Colonic mucosa (tissue), 4 donors: ENCODE results near the gene SLC39A8. TPM values are rescaled to one million over a fixed set of nuclear protein-coding genes. Genes with fewer than 3 reads are reported as not detected.

Source experiments
- DNase-seq: peaks from one replicate; pipeline ENCODE4 v3.0.0-alpha.2; 2020
- H3K27ac ChIP-seq: fragments of 200-600 bp; one replicate; pipeline ENCODE4 v1.8.0; 2021
- H3K27me3 ChIP-seq: fragments of 200-600 bp; one replicate; pipeline ENCODE4 v1.8.0; 2021
- H3K36me3 ChIP-seq: fragments of 200-600 bp; one replicate; pipeline ENCODE4 v1.8.0; 2021
- H3K4me1 ChIP-seq: fragments of 200-600 bp; one replicate; pipeline ENCODE4 v1.8.0; 2021; ENCODE audit warnings: mild to moderate bottlenecking
- H3K4me3 ChIP-seq: fragments of 200-600 bp; one replicate; pipeline ENCODE4 v1.8.0; 2021
- H3K9ac ChIP-seq, 2 donors: one replicate each; pipeline ENCODE4 v1.7.0; 2013; ENCODE audit warnings: control low read depth in 2 of 2, low read depth in 2 of 2, low read length in 2 of 2
- H3K9me3 ChIP-seq: fragments of 200-600 bp; one replicate; pipeline ENCODE4 v1.8.0; 2021
- intact Hi-C: fragments of 100-400 bp; cut with DNase I; formaldehyde crosslinking; loops from one replicate; pipeline ENCODE4 v1.14.1; 2022
- total RNA-seq, 2 donors: library from RNA; stranded (reverse); fragmentation: NEBNext Ultra II Directional in 1 of 2; extraction: Animal tissue kit (Norgen Biotek cat#: 25700) in 1 of 2; gene quantifications; one replicate each; pipeline ENCODE4 v1.2.1, GENCODE V29; 2021
- TF ChIP-seq, protein P1 (sequence below): fragments of 200-600 bp; IDR thresholded peaks from one replicate; pipeline ENCODE4 v1.8.0; 2022; ENCODE audit warnings: antibody characterized with exemption, mild to moderate bottlenecking
- donor health status: healthy.
- donor health status: DM: no; HTN: no; CAD: no.
- donor health status: DM: no; HTN: no; CAD: no.

The SLC39A8 gene
- total RNA-seq, 2 donors from 2014 or later: 75.4 to 104 TPM

DNA sequence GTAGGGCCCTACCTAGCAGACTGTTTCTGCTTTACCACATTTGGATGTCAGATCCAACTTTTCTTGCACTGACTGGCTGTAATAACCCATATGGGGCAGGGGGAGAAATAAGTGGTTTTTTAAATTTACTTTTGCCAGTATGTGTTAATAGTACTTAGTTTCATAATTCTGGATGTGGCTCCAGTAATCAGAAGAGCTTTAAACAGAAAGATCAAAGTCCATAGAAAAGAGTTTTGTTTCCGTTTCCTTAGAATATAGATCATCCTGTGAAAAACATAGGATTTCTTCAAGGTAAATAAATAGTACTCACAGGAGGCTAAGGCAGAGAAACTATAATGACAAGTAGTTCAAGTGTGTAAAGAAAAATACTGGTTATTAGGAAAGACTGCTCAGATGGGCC lies 85.6 kb downstream of the SLC39A8 start:
- H3K9ac ChIP-seq: no peak overlapping the region
- no peaks in the 10 kb centered on the region for H3K36me3 ChIP-seq
- TF ChIP-seq, protein P1, sequence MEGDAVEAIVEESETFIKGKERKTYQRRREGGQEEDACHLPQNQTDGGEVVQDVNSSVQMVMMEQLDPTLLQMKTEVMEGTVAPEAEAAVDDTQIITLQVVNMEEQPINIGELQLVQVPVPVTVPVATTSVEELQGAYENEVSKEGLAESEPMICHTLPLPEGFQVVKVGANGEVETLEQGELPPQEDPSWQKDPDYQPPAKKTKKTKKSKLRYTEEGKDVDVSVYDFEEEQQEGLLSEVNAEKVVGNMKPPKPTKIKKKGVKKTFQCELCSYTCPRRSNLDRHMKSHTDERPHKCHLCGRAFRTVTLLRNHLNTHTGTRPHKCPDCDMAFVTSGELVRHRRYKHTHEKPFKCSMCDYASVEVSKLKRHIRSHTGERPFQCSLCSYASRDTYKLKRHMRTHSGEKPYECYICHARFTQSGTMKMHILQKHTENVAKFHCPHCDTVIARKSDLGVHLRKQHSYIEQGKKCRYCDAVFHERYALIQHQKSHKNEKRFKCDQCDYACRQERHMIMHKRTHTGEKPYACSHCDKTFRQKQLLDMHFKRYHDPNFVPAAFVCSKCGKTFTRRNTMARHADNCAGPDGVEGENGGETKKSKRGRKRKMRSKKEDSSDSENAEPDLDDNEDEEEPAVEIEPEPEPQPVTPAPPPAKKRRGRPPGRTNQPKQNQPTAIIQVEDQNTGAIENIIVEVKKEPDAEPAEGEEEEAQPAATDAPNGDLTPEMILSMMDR: no peak
- H3K4me1 ChIP-seq: no peaks in the 10 kb centered on the region
- no peak for DNase-seq
- H3K4me3 ChIP-seq: no peak overlapping the region
- no peak overlapping the region for H3K27ac ChIP-seq
- intact Hi-C loops: loop anchor here (10.0 kb wide), 1 partner anchor 175 kb away; no protein-coding TSS in a partner anchor
- no peaks in the 10 kb centered on the region for H3K9me3 ChIP-seq
- no peaks in the 10 kb centered on the region for H3K27me3 ChIP-seq

DNA sequence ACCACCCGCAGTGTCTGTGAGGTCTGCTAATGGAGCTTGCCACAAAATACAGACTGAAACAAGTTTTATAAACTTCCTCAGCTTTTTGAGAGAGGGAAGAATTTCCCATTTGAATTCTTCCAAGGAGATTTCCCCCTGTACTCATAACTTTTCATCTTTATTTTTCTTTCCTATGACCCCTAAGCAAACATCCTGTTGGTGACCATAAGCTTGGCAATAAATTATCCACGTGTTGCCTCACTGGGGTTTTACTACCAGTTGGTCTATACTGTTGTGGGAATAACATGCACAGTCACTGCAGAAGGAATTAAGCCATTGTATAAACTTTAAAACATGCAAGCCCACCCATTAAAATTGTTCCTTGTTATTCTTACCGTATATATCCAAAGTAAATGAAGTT lies 86.2 kb downstream of the SLC39A8 start:
- Histone ChIP-seq H3K27ac (no peak overlapping the region), H3K9ac (no peak overlapping the region), H3K4me3 (no peak overlapping the region), H3K27me3 (no peaks in the 10 kb centered on the region), H3K36me3 (no peaks in the 10 kb centered on the region), H3K4me1 (no peaks in the 10 kb centered on the region), H3K9me3 (no peaks in the 10 kb centered on the region)
- no peak for DNase-seq
- TF ChIP-seq, protein P1: no peak
- intact Hi-C loops: loop anchor here (10.0 kb wide), 1 partner anchor 176 kb away; no protein-coding TSS in a partner anchor

DNA sequence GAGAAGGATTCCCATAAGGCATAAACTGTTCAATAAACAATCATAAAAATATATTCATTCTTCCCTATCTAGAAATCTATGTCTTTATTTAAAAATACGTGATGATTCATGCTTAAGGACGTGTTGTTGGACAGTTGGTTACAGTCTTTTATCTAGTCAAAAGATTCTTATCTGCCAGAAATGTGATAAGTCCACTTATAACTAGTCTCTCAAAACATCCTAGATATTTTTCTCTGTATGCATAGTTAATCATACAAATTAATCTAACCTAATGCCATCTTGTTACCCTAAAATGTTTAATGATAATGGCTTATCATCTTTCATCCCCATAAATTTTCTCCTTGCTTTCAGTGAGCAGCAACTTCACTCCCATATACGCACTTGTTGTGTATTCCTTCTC lies 89.0 kb downstream of the SLC39A8 start:
- H3K27ac ChIP-seq: no peak overlapping the region
- no peak overlapping the region for H3K9ac ChIP-seq
- H3K4me1 ChIP-seq: no peaks in the 10 kb centered on the region
- H3K36me3 ChIP-seq: no peaks in the 10 kb centered on the region
- TF ChIP-seq, protein P1: no peak
- no peak for DNase-seq
- intact Hi-C loops: loop anchor here (10.0 kb wide), 1 partner anchor 178 kb away; no protein-coding TSS in a partner anchor
- no peaks in the 10 kb centered on the region for H3K27me3 ChIP-seq
- H3K9me3 ChIP-seq: no peaks in the 10 kb centered on the region
- no peak overlapping the region for H3K4me3 ChIP-seq

DNA sequence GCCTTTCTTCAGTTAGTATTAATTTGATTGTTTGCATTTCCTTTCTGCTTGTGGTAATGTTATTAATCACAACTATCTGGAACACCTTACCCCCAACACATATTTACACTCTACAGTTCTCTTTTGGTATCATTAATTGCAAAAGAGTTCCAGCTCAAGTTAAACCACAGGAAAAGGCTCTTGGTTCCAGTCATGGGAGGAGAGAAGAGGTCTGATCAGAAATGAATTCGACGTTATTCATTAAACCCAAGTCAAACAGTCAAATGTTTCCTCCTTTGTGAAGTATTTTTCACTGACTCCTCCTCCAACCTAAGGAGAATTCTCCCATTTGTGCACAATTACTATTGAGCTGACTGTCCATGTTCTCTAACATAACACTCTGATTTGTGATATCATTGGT lies 91.4 kb downstream of the SLC39A8 start:
- no peak overlapping the region for H3K4me3 ChIP-seq

DNA sequence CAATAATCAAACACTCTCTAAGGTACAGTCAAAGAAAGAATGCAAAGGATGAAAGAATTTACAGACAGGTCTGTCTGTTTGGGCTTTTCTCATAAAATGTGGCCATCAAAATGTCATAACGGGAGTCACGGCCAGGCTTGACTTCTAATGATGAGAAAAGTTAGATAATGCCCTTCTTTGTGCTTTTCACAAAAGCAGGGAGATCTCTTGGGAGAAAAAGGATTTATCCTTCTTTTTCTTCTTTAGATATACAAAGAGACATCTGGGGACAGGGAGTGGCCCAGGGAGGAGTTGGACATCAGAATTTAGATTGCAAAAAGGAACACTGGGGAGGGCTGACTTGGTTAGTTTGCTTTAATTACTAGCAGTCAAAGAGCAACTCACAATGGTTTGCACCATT lies 93.1 kb downstream of the SLC39A8 start:
- Histone ChIP-seq H3K27ac (no peak overlapping the region), H3K4me3 (no peak overlapping the region), H3K9me3 (no peaks in the 10 kb centered on the region), H3K36me3 (no peaks in the 10 kb centered on the region), H3K9ac (no peak overlapping the region), H3K27me3 (no peaks in the 10 kb centered on the region), H3K4me1 (no peaks in the 10 kb centered on the region)
- TF ChIP-seq, protein P1: no peak
- intact Hi-C loops: loop anchor here (10.0 kb wide), 1 partner anchor 183 kb away; no protein-coding TSS in a partner anchor
- DNase-seq: no peak

More for the DNA sequence above, 91.4 kb downstream of the SLC39A8 start:
- Histone ChIP-seq H3K36me3 (no peaks in the 10 kb centered on the region), H3K9ac (no peak overlapping the region), H3K27me3 (no peaks in the 10 kb centered on the region), H3K4me1 (no peaks in the 10 kb centered on the region), H3K9me3 (no peaks in the 10 kb centered on the region), H3K27ac (no peak overlapping the region)
- intact Hi-C loops: loop anchor here (10.0 kb wide), 1 partner anchor 181 kb away; no protein-coding TSS in a partner anchor
- TF ChIP-seq, protein P1: no peak
- DNase-seq: no peak
